ENCODE measurements around the gene TMEM126B.

The TMEM126B gene

DNA sequence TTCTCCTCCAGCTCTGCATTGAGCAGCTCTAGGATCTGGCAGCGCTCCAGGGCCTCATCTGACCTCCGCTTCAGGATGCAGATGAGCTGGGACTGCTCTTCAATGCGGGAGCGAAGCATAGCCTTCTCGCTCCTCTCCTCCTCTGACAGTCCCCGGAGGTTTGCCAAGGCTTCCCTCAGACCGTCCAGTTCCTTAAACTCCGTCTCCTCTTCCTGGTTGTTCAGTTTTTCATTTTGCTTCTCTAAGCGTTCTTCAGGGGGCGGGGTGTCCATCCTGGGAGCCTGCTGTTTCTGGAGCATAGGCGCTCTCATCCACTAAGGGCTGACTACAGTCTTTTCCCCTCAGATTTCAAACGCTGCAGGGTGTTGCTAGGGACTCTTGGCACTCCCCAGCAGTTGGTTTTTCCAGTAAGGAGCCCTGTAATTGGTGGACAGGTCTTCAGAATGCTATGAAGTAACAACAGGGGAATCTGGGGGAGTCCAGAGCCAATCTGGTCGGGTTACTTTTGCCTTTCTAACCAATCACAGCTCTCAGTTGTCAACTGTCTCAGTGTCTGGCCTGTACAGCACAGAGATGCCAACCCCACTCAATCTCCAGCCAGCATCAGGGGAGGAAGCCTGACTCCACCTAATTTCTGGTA lies 57.5 kb downstream of the TMEM126B start, which contains the start of gene CCDC89:
Gene CCDC89 (minus strand): TSS at position 376 of the 640 bp plus-strand sequence. CDS start 65 bp downstream, at position 311.
- Mint-ChIP-seq H3K27ac (no peak within 1 kb of the TSS), H3K9me3 (no peaks in the 10 kb centered on the region), H3K36me3 (ENCODE audit: low read depth) (no peaks in the 10 kb centered on the region), H3K4me3 (no peak within 1 kb of the TSS), H3K4me1 (ENCODE audit: low read depth) (peaks cover 12% of the 10 kb centered on the region), H3K27me3 (no peaks in the 10 kb centered on the region)

All from stimulated activated naive CD8-positive, alpha-beta T cell treated with anti-CD3 and anti-CD28 coated beads, Interleukin-15, Interleukin-2, amounts not matched to agents 100 ng/mL and 50 ng/mL, for 24 hours (primary cell).